ENCODE measurements around the gene DNAH14. TPM values are rescaled to one million over a fixed set of nuclear protein-coding genes. Genes with fewer than 3 reads are reported as not detected.

Gene DNAH14
- total and polyA plus RNA-seq, 2 of the 13 experiments (the other 11 are each of a cell fraction or from before 2014, with no cell fraction given), result 4.5 to 27.5 TPM

GRCh38 chr1:225228871-225229303 is 299.4 kb downstream of the DNAH14 start (continued):
- TF ChIP-seq ZNF646 (CRISPR knock-in tag; IDR thresholded peaks at IDR 0.05), result no peak
- no peak for TF ChIP-seq AGO2 (optimal IDR thresholded peaks at IDR 0.05; ENCODE audit: low read depth, low read length)
- peak; percentile 69; the same call in 1 of the 2 replicates for TF ChIP-seq MIER3 (CRISPR knock-in tag; IDR thresholded peaks at IDR 0.05; ENCODE audit: borderline replicate concordance)
- TF ChIP-seq ZNF574 (CRISPR knock-in tag; IDR thresholded peaks at IDR 0.05), result no peak
- TF ChIP-seq GRHL1 (CRISPR knock-in tag; conservative IDR thresholded peaks at IDR 0.05), result no peak
- TF ChIP-seq CREM (IDR thresholded peaks at IDR 0.05), result peak; percentile 75
- no peak for TF ChIP-seq CREM (CRISPR knock-in tag; IDR thresholded peaks at IDR 0.05)
- TF ChIP-seq KLF9 (CRISPR knock-in tag; IDR thresholded peaks at IDR 0.05; ENCODE audit: low read depth), result no peak
- TF ChIP-seq ZNF512B (CRISPR knock-in tag; IDR thresholded peaks at IDR 0.05; ENCODE audit: borderline replicate concordance), result no peak
- no peak for TF ChIP-seq HCFC1 (IDR thresholded peaks at IDR 0.05; ENCODE audit: low read depth, low read length)
- no peak for TF ChIP-seq EEA1 (CRISPR knock-in tag; IDR thresholded peaks at IDR 0.05; ENCODE audit: borderline replicate concordance)
- no peak for TF ChIP-seq RFXANK (CRISPR knock-in tag; IDR thresholded peaks at IDR 0.05)
- peak; percentile 87 for TF ChIP-seq SOX13 (IDR thresholded peaks at IDR 0.05)
- TF ChIP-seq SOX13 (CRISPR knock-in tag; conservative IDR thresholded peaks at IDR 0.05 in 1 of 2, IDR thresholded peaks at IDR 0.05 in 1 of 2), result peak in 1 of 2 experiments; percentile 97; a peak in 2 of 4 replicates
- no peak for TF ChIP-seq ZNF468 (CRISPR knock-in tag; IDR thresholded peaks at IDR 0.05)
